ENCODE data around the gene MIXL1.

DNA sequence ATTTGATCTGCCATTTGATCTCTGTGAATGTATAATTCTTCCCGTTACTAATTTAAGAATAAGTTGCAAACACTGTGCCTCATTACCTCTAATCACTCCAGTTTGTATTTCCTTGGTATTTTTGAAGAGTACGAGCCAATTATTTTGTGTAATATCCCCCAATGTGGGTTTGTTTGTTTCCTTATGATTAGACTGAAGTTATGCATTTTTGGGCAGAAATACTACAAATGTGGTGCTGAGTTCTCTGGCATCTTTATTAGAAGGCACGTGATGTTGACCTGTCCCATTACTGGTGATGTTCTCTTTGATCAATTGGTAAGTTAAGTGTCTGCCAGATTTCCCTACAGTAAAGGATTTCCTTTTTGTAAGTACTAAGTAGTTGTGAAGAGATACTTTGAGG lies 10.3 kb downstream of the MIXL1 start:
- no peak for TF ChIP-seq POLR2A (IDR thresholded peaks at IDR 0.05)
- TF ChIP-seq, protein P1, sequence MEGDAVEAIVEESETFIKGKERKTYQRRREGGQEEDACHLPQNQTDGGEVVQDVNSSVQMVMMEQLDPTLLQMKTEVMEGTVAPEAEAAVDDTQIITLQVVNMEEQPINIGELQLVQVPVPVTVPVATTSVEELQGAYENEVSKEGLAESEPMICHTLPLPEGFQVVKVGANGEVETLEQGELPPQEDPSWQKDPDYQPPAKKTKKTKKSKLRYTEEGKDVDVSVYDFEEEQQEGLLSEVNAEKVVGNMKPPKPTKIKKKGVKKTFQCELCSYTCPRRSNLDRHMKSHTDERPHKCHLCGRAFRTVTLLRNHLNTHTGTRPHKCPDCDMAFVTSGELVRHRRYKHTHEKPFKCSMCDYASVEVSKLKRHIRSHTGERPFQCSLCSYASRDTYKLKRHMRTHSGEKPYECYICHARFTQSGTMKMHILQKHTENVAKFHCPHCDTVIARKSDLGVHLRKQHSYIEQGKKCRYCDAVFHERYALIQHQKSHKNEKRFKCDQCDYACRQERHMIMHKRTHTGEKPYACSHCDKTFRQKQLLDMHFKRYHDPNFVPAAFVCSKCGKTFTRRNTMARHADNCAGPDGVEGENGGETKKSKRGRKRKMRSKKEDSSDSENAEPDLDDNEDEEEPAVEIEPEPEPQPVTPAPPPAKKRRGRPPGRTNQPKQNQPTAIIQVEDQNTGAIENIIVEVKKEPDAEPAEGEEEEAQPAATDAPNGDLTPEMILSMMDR (IDR thresholded peaks at IDR 0.05) = no peak
- TF ChIP-seq EP300 (IDR thresholded peaks at IDR 0.05) = no peak
- TF ChIP-seq POLR2AphosphoS5 (IDR thresholded peaks at IDR 0.05) = no peak

Measured in upper lobe of left lung (tissue), 4 donors.